Neuronal stem cell (in vitro differentiated cells): ENCODE data around the gene ARHGAP9.

Source experiments
- DNase-seq: peaks from one replicate; pipeline ENCODE4 v3.0.0-alpha.2; 2013; ENCODE audit warnings: low spot score
- H2AFZ ChIP-seq: one replicate; pipeline ENCODE4 v1.6.1; 2013; ENCODE audit warnings: mild to moderate bottlenecking, low read length, inconsistent platforms
- H2AK5ac ChIP-seq: 2 replicates; pipeline ENCODE4 v1.6.1; 2013; ENCODE audit warnings: low read depth, mild to moderate bottlenecking, inconsistent platforms, low read length, moderate library complexity, mixed read lengths
- H2BK120ac ChIP-seq: 2 replicates; pipeline ENCODE4 v1.6.1; 2013; ENCODE audit warnings: low read depth, mild to moderate bottlenecking, inconsistent platforms, low read length, moderate library complexity, mixed read lengths
- H2BK12ac ChIP-seq: one replicate; pipeline ENCODE4 v1.6.1; 2013; ENCODE audit warnings: low read length, inconsistent platforms
- H2BK15ac ChIP-seq: 2 replicates; pipeline ENCODE4 v1.6.1; 2013; ENCODE audit warnings: mild to moderate bottlenecking, low read length, inconsistent platforms, mixed read lengths
- H2BK5ac ChIP-seq: one replicate; pipeline ENCODE4 v1.6.1; 2013; ENCODE audit warnings: inconsistent platforms, mild to moderate bottlenecking, low read length, moderate library complexity
- H3K14ac ChIP-seq: one replicate; pipeline ENCODE4 v1.6.1; 2013; ENCODE audit warnings: low read length, inconsistent platforms
- H3K18ac ChIP-seq: 2 replicates; pipeline ENCODE4 v1.6.1; 2013; ENCODE audit warnings: low read length, inconsistent platforms
- H3K23ac ChIP-seq: 2 replicates; pipeline ENCODE4 v1.6.1; 2013; ENCODE audit warnings: low read depth, mild to moderate bottlenecking, mixed read lengths, low read length, inconsistent platforms; ENCODE audit not compliant: poor library complexity
- H3K27ac ChIP-seq: replicated peaks from 3 replicates; pipeline ENCODE4 v1.5.1; 2013; ENCODE audit warnings: low read length, inconsistent platforms
- H3K27me3 ChIP-seq, 3 experiments: 2 replicates each; pipeline ENCODE4 v1.6.1; 2013; ENCODE audit warnings: low read length in 3 of 3, mild to moderate bottlenecking in 2 of 3, inconsistent platforms in 1 of 3, low read depth in 1 of 3, mixed read lengths in 1 of 3, moderate library complexity in 1 of 3; ENCODE audit not compliant: control insufficient read depth in 3 of 3, insufficient read depth in 3 of 3
- H3K36me3 ChIP-seq, 2 donors: replicated peaks in 1 of 2; 2 replicates each; pipeline ENCODE4 v1.6.1; 2013; ENCODE audit warnings: low read length in 2 of 2; ENCODE audit not compliant: control insufficient read depth in 2 of 2, insufficient read depth in 2 of 2
- H3K4ac ChIP-seq: 2 replicates; pipeline ENCODE4 v1.6.1; 2013; ENCODE audit warnings: inconsistent platforms, mild to moderate bottlenecking, low read length, moderate library complexity
- H3K4me1 ChIP-seq, 2 donors: 1 replicate in 1 of 2; 2 replicates in 1 of 2; pipeline ENCODE4 v1.6.1; 2013; ENCODE audit warnings: low read length in 2 of 2, low read depth in 1 of 2; ENCODE audit not compliant: control insufficient read depth in 2 of 2, insufficient read depth in 1 of 2
- H3K4me2 ChIP-seq: one replicate; pipeline ENCODE4 v1.6.1; 2013; ENCODE audit warnings: mild to moderate bottlenecking, low read length, inconsistent platforms; ENCODE audit not compliant: insufficient read depth, poor library complexity, severe bottlenecking
- H3K4me3 ChIP-seq, 2 donors: 2 replicates each; pipeline ENCODE4 v1.5.1; 2013; ENCODE audit warnings: low read length in 2 of 2, mild to moderate bottlenecking in 2 of 2, inconsistent platforms in 1 of 2, moderate library complexity in 1 of 2
- H3K79me1 ChIP-seq: one replicate; pipeline ENCODE4 v1.6.1; 2013; ENCODE audit warnings: low read depth, mild to moderate bottlenecking, inconsistent platforms, low read length, moderate library complexity
- H3K9ac ChIP-seq: one replicate; pipeline ENCODE4 v1.6.1; 2013; ENCODE audit warnings: mild to moderate bottlenecking, low read depth, low read length, inconsistent platforms; ENCODE audit not compliant: poor library complexity
- H3K9me3 ChIP-seq, 2 donors: replicated peaks in 1 of 2; 2 replicates each; pipeline versions ENCODE3 to v1.6.1; 2013; ENCODE audit warnings: low read length in 2 of 2, mild to moderate bottlenecking in 2 of 2, inconsistent platforms in 1 of 2, low read depth in 1 of 2, mixed read lengths in 1 of 2, moderate library complexity in 1 of 2; ENCODE audit not compliant: control insufficient read depth in 2 of 2, insufficient read depth in 1 of 2
- H4K8ac ChIP-seq: one replicate; pipeline ENCODE4 v1.6.1; 2013; ENCODE audit warnings: low read depth, mild to moderate bottlenecking, inconsistent platforms, low read length, moderate library complexity
- H4K91ac ChIP-seq: one replicate; pipeline ENCODE4 v1.6.1; 2013; ENCODE audit warnings: low read length, low read depth, mild to moderate bottlenecking, inconsistent platforms; ENCODE audit not compliant: poor library complexity
- WGBS, 2 donors: extraction: QIAGEN DNeasy Blood & Tissue Kit; methylation state at CpG; one replicate each; pipeline ENCODE4 v1.1.7; 2013; ENCODE audit warnings: missing lambda C conversion rate in 2 of 2, mixed read lengths in 1 of 2; ENCODE audit not compliant: insufficient read length in 2 of 2, insufficient replicate concordance in 1 of 2; ENCODE audit errors: extremely low coverage in 2 of 2; 5-methylcytosine and 5-hydroxymethylcytosine counted together

Gene ARHGAP9

GRCh38 chr12:57454566-57455373 is 24.9 kb downstream of the ARHGAP9 start, which contains the start of gene INHBE:
Gene INHBE (plus strand): TSS chr12:57455307. CDS start chr12:57455537, 230 bp downstream.
- peak; percentile 54 for DNase-seq
- no peaks in the 10 kb centered on the region for H3K9me3 ChIP-seq
- peak within 1 kb of the TSS; percentile 73 for H3K14ac ChIP-seq

GRCh38 chr12:57454213-57454565 is 25.5 kb downstream of the ARHGAP9 start:
- H2BK12ac ChIP-seq: no peak overlapping the region
- H3K9me3 ChIP-seq: no peaks in the 10 kb centered on the region
- no peak overlapping the region for H2BK5ac ChIP-seq
- no peaks in the 10 kb centered on the region for H3K36me3 ChIP-seq
- H2AK5ac ChIP-seq: no peak overlapping the region
- no CpG with 5 or more reads among the region's 2 CpGs for WGBS, 2 donors
- H3K14ac ChIP-seq: no peak overlapping the region
- H3K4me1 ChIP-seq: peaks cover 19 to 21% of the 10 kb centered on the region in 2 donors
- no peak overlapping the region for H4K8ac ChIP-seq
- no peak overlapping the region for H3K4ac ChIP-seq
- H3K27ac ChIP-seq: no peak overlapping the region
- no peak overlapping the region for H3K18ac ChIP-seq
- H2BK15ac ChIP-seq: no peak overlapping the region
- peaks cover 2% of the 10 kb centered on the region for H3K79me1 ChIP-seq
- H3K9ac ChIP-seq: no peak overlapping the region
- no peak overlapping the region for H3K4me2 ChIP-seq
- no peak overlapping the region for H2BK120ac ChIP-seq
- H3K23ac ChIP-seq: no peak overlapping the region
- no peak for DNase-seq
- peaks cover 0 to 11% (median 5%) of the 10 kb centered on the region in 3 experiments for H3K27me3 ChIP-seq
- H4K91ac ChIP-seq: no peak overlapping the region
- no peak overlapping the region for H2AFZ ChIP-seq
- H3K4me3 ChIP-seq: no peak overlapping the region

More at GRCh38 chr12:57454566-57455373, 24.9 kb downstream of the ARHGAP9 start, which contains the start of gene INHBE:
- peak within 1 kb of the TSS; percentile 30 for H2BK120ac ChIP-seq
- H4K91ac ChIP-seq: peak within 1 kb of the TSS; percentile 19
- H3K4me2 ChIP-seq: no peak within 1 kb of the TSS
- peak within 1 kb of the TSS; percentile 79 for H3K18ac ChIP-seq
- H2BK5ac ChIP-seq: peak within 1 kb of the TSS; percentile 14
- peaks cover 2% of the 10 kb centered on the region for H3K79me1 ChIP-seq
- H3K23ac ChIP-seq: peak within 1 kb of the TSS; percentile 17
- peak within 1 kb of the TSS; percentile 52 for H2BK15ac ChIP-seq
- H3K27ac ChIP-seq: no peak within 1 kb of the TSS
- H3K4ac ChIP-seq: no peak within 1 kb of the TSS
- peak within 1 kb of the TSS in 1 of 2 donors; percentile 57 for H3K4me3 ChIP-seq
- H3K27me3 ChIP-seq: peaks cover 0 to 11% (median 5%) of the 10 kb centered on the region in 3 experiments
- peak within 1 kb of the TSS; percentile 75 for H4K8ac ChIP-seq
- no CpG with 5 or more reads among the region's 10 CpGs for WGBS, 2 donors
- no peaks in the 10 kb centered on the region for H3K36me3 ChIP-seq
- H3K9ac ChIP-seq: no peak within 1 kb of the TSS
- peak within 1 kb of the TSS; percentile 62 for H2AFZ ChIP-seq
- peak within 1 kb of the TSS; percentile 65 for H2AK5ac ChIP-seq
- H2BK12ac ChIP-seq: peak within 1 kb of the TSS; percentile 50
- H3K4me1 ChIP-seq: peaks cover 21% of the 10 kb centered on the region in 2 donors

GRCh38 chr12:57452937-57453509 is 26.6 kb downstream of the ARHGAP9 start:
- Histone ChIP-seq H2AK5ac (peak overlapping the region; percentile 14), H2BK5ac (no peak overlapping the region), H3K79me1 (peaks cover 2% of the 10 kb centered on the region), H3K4ac (no peak overlapping the region), H3K14ac (no peak overlapping the region), H3K36me3 (no peaks in the 10 kb centered on the region), H3K27ac (no peak overlapping the region), H2BK12ac (no peak overlapping the region), H2AFZ (peak overlapping the region; percentile 64), H3K18ac (no peak overlapping the region), H3K9ac (no peak overlapping the region), H3K9me3 (no peaks in the 10 kb centered on the region), H3K4me2 (no peak overlapping the region), H4K8ac (no peak overlapping the region), H3K4me3 (no peak overlapping the region), H4K91ac (no peak overlapping the region), H2BK15ac (no peak overlapping the region), H3K27me3 (peaks cover 0 to 11% (median 5%) of the 10 kb centered on the region in 3 experiments), H3K23ac (no peak overlapping the region), H2BK120ac (no peak overlapping the region), H3K4me1 (peaks cover 16% of the 10 kb centered on the region in 2 donors)
- no peak for DNase-seq
- WGBS, 2 donors: no CpG with 5 or more reads among the region's 7 CpGs
